GM19193 (cell line): ENCODE measurements around the gene ZNF592.

Experiments used
- POLR2A ChIP-seq: IDR thresholded peaks from 4 replicates; pipeline ENCODE4 v1.6.1; 2011; ENCODE audit not compliant: insufficient read depth, insufficient read length; ENCODE audit errors: extremely low read depth

ZNF592 gene, protein sequence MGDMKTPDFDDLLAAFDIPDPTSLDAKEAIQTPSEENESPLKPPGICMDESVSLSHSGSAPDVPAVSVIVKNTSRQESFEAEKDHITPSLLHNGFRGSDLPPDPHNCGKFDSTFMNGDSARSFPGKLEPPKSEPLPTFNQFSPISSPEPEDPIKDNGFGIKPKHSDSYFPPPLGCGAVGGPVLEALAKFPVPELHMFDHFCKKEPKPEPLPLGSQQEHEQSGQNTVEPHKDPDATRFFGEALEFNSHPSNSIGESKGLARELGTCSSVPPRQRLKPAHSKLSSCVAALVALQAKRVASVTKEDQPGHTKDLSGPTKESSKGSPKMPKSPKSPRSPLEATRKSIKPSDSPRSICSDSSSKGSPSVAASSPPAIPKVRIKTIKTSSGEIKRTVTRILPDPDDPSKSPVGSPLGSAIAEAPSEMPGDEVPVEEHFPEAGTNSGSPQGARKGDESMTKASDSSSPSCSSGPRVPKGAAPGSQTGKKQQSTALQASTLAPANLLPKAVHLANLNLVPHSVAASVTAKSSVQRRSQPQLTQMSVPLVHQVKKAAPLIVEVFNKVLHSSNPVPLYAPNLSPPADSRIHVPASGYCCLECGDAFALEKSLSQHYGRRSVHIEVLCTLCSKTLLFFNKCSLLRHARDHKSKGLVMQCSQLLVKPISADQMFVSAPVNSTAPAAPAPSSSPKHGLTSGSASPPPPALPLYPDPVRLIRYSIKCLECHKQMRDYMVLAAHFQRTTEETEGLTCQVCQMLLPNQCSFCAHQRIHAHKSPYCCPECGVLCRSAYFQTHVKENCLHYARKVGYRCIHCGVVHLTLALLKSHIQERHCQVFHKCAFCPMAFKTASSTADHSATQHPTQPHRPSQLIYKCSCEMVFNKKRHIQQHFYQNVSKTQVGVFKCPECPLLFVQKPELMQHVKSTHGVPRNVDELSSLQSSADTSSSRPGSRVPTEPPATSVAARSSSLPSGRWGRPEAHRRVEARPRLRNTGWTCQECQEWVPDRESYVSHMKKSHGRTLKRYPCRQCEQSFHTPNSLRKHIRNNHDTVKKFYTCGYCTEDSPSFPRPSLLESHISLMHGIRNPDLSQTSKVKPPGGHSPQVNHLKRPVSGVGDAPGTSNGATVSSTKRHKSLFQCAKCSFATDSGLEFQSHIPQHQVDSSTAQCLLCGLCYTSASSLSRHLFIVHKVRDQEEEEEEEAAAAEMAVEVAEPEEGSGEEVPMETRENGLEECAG (N-terminal part only)

DNA sequence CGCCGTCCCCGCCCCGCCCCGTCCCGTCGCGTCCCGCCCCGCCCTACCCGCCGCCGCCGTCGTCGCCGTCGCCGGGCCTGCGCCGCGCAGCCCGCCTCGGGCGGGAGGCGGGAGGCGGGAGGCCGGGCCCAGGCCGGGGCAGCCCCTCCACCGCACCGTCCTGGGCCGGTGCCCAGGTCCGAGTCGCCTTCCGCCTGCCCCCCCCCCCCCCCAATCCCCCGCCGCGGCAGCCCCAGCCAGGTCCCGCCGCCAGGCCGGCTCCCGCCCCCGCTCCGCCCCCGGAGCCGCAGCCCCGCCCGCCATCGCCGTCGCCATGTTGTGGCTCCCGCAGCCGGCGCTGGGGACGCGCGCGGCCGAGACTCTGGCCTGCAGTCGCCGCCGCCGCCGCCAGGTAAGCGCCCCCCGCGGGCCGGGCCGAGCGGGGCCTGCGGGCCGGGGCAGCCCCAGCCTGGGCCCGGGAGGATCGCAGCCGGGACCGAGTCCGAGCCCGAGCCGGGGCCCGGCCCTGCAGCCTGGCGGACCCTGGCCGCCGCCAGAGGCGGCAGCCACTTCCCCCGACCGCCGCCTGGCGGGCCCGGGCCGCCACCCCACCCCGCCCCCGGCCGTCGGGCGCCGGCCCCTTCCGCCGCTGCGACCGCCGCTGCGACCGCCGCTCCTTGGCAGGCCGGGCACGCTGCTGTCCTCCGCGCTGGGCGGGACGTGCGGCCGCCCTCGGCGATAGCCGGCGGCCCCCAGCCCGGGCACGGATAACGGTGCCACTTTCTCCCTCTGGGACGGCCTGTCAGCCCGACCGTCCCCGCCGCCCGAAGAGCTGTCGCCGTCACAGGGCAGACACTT, at the start of gene ZNF592:
Gene ZNF592, plus strand, starts transcription at position 319 of the 837 bp plus-strand sequence. CDS start 34,084 bp downstream, outside the sequence.
- peak; percentile 73 for TF ChIP-seq POLR2A

DNA sequence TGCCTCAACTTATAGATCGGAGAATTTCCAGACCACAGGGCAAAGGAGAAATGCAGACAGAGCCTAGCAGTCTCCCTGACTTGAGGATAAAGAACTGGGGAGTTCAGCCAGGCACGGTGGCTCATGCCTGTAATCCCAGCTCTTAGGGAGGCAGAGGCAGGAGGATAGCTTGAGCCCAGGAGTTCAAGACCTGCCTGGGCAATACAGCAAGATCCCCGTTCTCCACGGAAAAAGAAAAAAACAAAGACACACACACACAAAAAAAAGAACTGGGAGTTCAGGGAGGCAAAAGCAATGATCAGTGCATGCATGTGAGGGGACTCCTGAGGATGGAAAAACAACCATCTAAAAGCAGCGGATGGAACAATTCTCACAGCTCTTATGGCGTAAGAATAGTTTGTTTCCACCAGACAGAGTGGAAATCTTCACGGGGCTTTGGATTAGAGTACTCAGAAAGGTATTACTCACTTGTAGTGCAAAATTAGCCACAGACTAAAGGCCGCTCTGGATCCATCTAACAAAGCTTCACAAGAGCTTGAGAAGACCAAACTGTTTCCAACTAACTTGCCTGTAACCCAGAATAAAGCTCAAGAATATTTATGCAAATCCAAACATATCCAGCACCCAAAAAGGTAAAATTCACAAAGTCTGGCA, 48.7 kb upstream of the ZNF592 start:
- TF ChIP-seq POLR2A, result no peak

DNA sequence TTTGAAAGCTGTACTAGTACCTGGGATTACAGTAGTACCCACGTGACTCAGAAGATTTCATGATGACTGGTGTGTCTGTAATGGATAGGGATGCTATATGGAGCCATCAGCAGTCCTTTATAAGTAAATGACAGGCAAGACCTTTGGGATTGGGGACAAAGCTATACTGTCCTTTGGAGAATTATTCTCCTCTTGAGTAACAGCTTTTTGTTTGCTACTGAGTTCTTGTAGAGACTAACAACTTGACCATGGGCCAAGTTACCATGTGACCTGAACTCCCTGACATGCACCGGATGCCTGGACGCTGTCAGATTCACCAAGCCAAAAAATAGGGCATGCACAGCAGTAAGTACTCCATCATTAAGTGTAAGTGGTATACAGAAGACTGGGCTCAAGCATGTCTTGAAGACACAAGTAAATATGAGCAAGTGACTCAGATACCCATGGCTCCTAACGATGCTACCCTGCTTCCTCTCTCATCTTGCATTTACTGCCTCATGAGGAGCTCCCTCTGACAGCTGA, 45.4 kb upstream of the ZNF592 start:
- no peak for TF ChIP-seq POLR2A

DNA sequence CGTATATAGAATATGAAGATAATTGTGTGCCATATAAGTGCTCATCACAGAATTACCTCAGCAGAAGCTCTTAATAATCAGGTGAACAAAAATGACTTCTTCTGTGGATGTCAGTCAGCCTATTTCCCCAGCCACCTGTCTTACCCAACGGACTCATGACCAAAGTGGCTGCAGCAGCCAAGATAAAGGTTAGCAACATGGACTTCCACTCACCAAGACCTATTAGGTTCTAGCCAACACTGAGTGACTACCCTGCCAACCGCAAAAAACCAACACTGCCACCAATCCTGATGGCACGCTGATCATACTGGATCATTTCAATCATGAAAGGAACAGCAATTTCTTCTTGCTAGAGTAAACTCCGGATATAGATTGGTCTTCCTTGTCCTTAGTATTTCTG, 44.6 kb upstream of the ZNF592 start:
- no peak for TF ChIP-seq POLR2A

DNA sequence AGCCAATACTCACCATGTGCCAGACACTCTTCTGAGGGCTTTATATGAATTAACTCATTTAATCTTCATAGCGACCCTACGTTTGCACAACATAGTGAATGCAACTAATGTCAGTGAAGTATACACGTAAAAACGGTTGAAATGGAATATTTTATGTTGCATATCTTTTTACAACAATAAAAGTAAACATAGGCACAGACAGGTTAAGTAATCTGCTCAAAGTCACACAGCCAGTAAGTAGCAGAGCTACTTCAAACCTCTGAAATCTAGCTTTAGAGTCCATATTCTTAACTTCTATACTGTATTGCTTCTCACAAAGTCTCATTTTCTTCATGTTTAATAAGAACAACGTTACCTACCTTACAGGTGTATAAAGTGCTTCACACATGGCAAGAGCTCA, 34.0 kb upstream of the ZNF592 start:
- no peak for TF ChIP-seq POLR2A

DNA sequence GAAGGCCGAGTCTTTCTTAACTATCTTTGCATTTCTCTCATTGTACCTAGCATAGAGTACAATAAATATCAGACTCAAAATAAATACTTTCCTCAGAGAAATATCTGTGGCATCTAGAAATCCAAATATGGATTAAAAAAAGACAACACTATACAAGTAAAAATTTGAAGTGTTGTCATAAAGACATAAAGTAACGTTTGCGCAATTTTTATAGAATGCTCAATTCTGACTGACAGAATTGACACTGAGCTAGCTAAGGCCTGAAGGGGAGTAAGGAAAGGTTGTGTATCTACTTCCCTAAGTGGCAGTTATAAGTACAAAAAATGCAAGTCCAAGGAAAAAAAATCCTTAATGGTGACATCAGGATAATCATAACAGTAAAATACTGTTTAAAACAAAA, 33.6 kb upstream of the ZNF592 start:
- no peak for TF ChIP-seq POLR2A

DNA sequence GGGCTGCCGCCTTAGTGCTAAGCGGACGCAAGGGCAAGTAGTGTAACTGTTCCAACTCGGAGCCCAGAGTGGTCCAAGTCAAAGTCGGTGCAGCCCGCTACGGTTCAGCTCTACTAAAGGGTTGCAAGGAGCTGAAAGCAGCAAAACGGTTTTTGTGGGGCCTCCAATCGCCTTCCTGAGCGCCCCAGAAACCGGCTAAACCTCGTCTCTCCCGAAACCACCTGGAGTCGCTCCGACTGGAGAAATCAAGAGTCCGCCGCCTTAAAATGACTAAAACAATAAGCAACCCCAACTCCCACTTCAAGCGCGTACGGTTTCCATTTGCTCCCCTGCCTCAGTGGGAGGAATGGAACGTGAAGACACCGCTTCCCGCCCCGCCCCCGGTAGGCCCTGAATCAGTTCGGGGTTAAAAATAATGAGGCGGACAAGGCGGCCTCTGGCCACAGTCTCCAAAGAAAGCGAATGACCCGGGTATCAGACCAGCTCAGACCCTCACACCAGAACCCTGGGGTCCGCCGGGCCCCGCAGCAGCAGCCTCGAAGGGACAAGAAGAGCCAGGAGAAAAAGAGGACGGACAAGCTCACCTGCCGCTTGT, 32.9 kb upstream of the ZNF592 start:
- TF ChIP-seq POLR2A, result no peak

DNA sequence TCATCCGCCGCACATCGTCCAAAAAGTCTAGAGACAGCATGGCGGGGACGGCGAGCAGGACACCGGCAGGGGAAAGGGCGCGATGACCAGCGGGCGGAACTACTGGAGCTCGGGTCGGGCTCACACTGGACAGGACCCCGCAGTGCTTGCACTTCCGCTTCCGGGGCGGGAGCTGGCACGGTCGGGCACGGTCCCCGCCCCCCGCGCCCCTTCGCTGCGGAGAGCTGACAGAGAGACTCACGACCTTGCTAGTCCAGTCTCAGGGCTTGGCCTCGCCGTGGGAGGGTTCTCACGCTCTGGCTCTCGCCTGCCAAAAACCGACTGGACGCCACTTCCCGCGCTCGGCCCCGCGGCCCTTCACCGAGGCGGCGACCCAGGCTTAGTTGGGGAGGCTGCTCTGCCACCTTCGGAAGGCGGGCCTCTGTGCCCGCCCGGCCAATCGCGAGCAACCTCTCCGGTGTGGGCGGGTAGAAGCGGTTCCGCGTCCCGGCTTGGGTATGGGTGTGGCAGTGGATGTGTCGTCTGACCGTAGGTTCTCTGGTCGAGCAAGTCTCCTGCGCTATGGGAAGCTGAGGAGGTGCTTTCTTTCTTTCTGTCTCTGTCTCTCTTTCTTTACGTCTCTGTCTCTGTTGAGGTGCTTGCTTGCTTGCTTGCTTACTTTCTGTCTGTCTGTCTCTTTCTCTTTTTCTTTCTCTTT, 32.2 kb upstream of the ZNF592 start, which contains the start of gene SEC11A:
Gene SEC11A, minus strand, starts transcription at position 104 of the 697 bp plus-strand sequence. Its CDS starts 64 bp downstream, at position 40.
- TF ChIP-seq POLR2A, result peak; percentile 91

DNA sequence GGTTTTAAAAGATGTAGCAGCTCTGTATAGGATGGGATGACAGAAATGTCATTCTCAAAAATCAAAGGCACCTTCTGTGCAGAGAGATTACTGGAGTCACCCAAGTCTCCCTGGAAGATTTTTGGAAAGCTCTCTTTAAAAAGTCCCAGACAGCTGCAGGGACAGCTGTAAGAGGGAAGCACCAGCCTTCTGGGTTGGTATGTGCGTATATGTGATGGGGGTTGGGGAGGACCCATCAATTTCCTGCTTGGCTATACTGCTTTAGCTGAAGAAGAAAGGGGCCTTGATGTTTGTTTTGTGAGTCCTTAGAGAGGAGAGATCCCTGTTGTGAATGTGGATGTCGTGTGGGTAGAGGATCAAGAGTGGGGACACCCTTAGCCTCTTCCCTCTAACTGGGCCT, 27.0 kb upstream of the ZNF592 start:
- no peak for TF ChIP-seq POLR2A

DNA sequence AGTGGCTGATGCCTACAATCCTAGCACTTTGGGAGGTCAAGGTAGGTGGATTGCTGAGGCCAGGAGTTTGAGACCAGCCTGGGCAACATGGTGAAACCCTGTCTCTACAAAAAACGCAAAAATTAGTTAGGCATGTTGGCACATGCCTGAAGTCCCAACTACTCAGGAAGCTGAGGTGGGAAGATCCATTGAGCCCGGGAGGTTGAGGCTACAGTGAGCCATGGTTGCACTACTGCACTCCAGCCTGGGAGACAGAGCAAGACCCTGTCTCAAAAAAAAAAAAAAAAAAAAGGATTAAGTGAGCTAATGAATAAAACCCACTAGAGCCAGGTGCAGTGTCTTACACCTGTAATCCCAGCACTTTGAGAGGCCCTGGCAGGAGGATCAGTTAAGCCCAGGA, 25.8 kb upstream of the ZNF592 start:
- no peak for TF ChIP-seq POLR2A

DNA sequence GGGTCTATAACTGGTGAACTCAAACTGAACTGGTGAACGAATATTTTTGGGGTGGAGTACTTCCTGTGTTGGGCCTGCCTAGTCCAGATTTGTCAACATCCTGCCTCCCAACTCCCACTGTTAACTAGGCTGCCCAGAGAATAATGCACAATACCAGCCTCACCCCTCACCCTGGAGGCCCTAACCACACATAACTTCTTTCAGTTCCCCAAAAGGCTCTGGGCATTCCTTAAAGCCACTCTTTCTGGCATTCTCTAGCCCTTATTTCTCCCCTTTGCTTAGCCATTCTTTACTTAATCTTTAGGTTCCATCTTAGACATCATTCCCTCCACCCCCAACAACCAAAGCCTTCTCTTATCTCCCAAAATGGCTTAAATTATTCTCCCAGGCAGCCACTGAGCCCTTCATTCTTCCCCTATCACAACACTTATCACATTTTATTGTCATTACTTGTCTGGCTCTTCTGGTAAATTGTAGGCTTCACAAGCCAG, 23.3 kb upstream of the ZNF592 start:
- TF ChIP-seq POLR2A, result no peak

DNA sequence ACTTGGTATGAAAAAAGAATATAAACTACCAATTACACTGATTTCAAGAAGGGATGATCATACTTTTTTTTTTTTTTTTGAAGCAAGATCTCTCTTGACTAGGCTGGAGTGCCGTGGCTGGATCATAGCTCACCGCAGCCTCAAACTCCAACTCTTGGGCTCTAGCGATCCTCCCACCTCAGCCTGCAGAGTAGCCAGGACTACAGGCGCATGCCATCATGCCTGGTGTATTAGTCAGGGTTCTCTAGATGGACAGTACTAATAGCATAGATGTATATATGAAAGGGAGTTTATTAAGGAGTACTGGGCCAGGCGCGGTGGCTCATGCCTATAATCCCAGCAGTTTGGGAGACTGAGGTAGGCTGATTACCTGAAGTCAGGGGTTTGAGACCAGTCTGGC, 21.0 kb upstream of the ZNF592 start:
- TF ChIP-seq POLR2A, result no peak
